Heart left ventricle (tissue), 16 donors: Measurements from ENCODE around the gene CCSER2. TPM values are rescaled to one million over a fixed set of nuclear protein-coding genes. Genes with fewer than 3 reads are reported as not detected.
A peak's percentile ranks its signal among the peaks of the same experiment; 100 is the strongest.

Experiments
- ATAC-seq, 4 donors: fragments of 200-7000 bp; cut with Tn5 transposase; one replicate each; pipeline ENCODE4 v1.9.1; 2020 to 2022; ENCODE audit warnings: moderate library complexity in 4 of 4, mild to moderate bottlenecking in 3 of 4, moderate number of reproducible peaks in 1 of 4
- DNase-seq, 5 donors: peaks; one replicate each; pipeline ENCODE4 v3.0.0-alpha.2; 2020
- H3K27ac ChIP-seq, 12 donors: fragments of 200-600 bp; sonication (generic) in 4 of 12; one replicate each; pipeline versions ENCODE4 v1.5.0 to v1.8.0; 2016 to 2022; ENCODE audit warnings: mild to moderate bottlenecking in 2 of 12
- H3K27me3 ChIP-seq, 9 donors: fragments of 200-600 bp; sonication (generic) in 2 of 9; one replicate each; pipeline versions ENCODE4 v1.5.1 to v1.8.0; 2016 to 2022; ENCODE audit warnings: mild to moderate bottlenecking in 3 of 9
- H3K36me3 ChIP-seq, 9 donors: fragments of 200-600 bp; sonication (generic) in 2 of 9; one replicate each; pipeline versions ENCODE4 v1.5.0 to v1.8.0; 2018 to 2022; ENCODE audit warnings: mild to moderate bottlenecking in 2 of 9
- H3K4me1 ChIP-seq, 12 donors: fragments of 200-600 bp; sonication (generic) in 4 of 12; one replicate each; pipeline versions ENCODE4 v1.5.0 to v1.8.0; 2016 to 2022; ENCODE audit warnings: mild to moderate bottlenecking in 3 of 12
- H3K4me3 ChIP-seq, 12 donors: fragments of 200-600 bp; sonication (generic) in 4 of 12; one replicate each; pipeline versions ENCODE4 v1.5.0 to v1.8.0; 2017 to 2022; ENCODE audit warnings: mild to moderate bottlenecking in 9 of 12, moderate library complexity in 4 of 12
- H3K9me3 ChIP-seq, 12 donors: fragments of 200-600 bp; sonication (generic) in 4 of 12; one replicate each; pipeline versions ENCODE4 v1.5.0 to v1.8.0; 2016 to 2022; ENCODE audit warnings: mild to moderate bottlenecking in 1 of 12
- POLR2A ChIP-seq, 2 donors: fragments of 450-650 bp; IDR thresholded peaks; one replicate each; pipeline ENCODE4 v1.6.1; 2017; ENCODE audit warnings: antibody characterized with exemption in 2 of 2, mild to moderate bottlenecking in 2 of 2, moderate library complexity in 2 of 2
- WGBS, 4 donors: extraction: QIAGEN DNeasy Blood & Tissue Kit in 2 of 4; methylation state at CpG; one replicate each; pipeline versions ENCODE4 v1.1.5 to v1.1.7; 2013 to 2018; 5-methylcytosine and 5-hydroxymethylcytosine counted together
- intact Hi-C, 10 donors: fragments of 100-400 bp; cut with DNase I; formaldehyde crosslinking; loops; one replicate each; pipeline versions ENCODE4 v1.11.1 to v1.14.2; 2022
- polyA plus RNA-seq, 2 donors: library from polyadenylated mRNA; stranded (reverse); fragments of 200-250 nt; gene quantifications; one replicate each; pipeline ENCODE4 v1.2.3, GENCODE V29; 2013
- total RNA-seq, 9 donors: library from RNA; depleted of rRNA in 2 of 9; stranded (reverse); fragments of >200 nt in 2 of 9; fragmentation: NEBNext Ultra II Directional in 3 of 9; extraction: Animal tissue kit (Norgen Biotek cat#: 25700) in 3 of 9; gene quantifications; one replicate each; pipeline versions ENCODE4 v1.1.0 to v1.2.4, GENCODE V29; 2016 to 2023
- TF ChIP-seq, protein P1 (sequence below), 12 donors: fragments of 200-600 bp; sonication (generic) in 4 of 12; IDR thresholded peaks; one replicate each; pipeline versions ENCODE4 v1.5.0 to v1.8.0; 2018 to 2022; ENCODE audit warnings: antibody characterized with exemption in 12 of 12, mild to moderate bottlenecking in 5 of 12
- donor health status: ischemic (EF 13 %, LVEDD 7.1; RV severe dilation, severe dysfunction).
- donor health status: healthy with polysubstance abuse.
- donor health status: DM: no; HTN: yes; CAD: no.
- donor health status: DM: no; HTN: no; CAD: no.
- donor health status: ischemic (EF 25% LVEDD 6.9; RV normal size, moderate dysfunction).
- donor health status: ischemic (EF 25% LVEDD 5.7; RV mildly dilated, moderate dysfunction).
- donor health status: healthy.
- donor health status: DM: yes; HTN: yes; CAD: no.
- donor health status: ischemic (EF 35%, LVEDD 5.7; RV mildly dilated, moderate dysfunction).
- donor health status: nonischemic (EF 11% LVEDD 7.7; RV severe dilation, severe dysfunction).
- donor health status: DM: yes; HTN: yes; CAD: no.
- donor health status: PGD.
- donor health status: ischemic (EF 29% LVEDD 5.4; RV normal size, mild dysfunction).
- donor health status: nonischemic (EF 23%, LVEDD 6.1; RV moderate dilation, normal function).

Gene CCSER2
- total and polyA plus RNA-seq, 11 donors = 32.4 to 244 (median 159) TPM

DNA sequence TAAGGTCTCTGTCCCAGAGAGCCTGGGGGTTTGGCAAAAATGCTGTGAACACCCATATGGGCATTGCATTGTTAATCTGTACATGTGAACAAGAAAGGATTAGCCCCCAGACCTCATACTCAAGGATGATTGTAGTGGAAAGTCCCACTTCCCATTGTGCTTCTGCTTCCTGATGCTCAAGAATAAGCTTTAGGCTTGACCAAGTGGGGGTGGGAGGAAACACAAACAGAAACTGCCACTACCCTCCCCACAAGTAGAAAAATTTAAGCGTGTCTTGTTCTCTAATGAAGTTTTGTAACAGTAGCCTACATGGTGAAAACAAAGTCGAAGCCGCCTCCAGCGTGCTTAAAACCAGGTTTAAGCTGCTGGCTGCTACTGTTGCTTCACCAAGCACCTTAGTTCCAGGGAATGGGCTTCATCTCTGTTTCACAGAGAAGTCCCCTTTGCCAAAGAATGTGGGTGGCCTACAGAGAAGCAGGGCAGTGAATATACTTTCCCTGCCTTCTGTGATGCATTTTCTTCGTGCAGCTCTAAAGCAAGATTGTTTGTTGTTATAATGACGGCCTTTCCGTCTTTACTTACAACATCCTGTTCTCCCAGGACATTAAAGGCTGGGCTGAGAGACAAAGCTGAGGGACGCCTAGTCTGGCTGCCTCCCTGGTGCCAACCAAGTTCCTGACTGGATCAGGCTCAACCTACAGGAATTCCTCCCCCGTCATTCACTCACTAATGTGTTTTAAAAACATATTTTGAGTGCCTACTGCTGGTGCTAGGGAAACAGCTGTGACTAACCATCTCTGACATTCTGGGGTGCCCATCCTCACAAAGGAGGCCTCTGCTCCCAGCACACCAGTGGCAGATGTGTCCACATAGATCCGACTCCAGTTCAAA lies 32.1 kb upstream of the CCSER2 start:
- 53 to 59% (median 54%) methylated on average over 10 of the region's 10 CpGs for WGBS, 4 donors

GRCh38 chr10:84298057-84298456 lies 30.3 kb upstream of the CCSER2 start:
- no peaks in the 10 kb centered on the region for H3K36me3 ChIP-seq
- intact Hi-C loops = no loop called here
- no peak overlapping the region for H3K4me3 ChIP-seq
- H3K4me1 ChIP-seq = peaks cover 0 to 17% (median 7%) of the 10 kb centered on the region in 12 donors
- WGBS, 4 donors = 55 to 69% (median 59%) methylated on average over 3 of the region's 3 CpGs
- H3K9me3 ChIP-seq = no peaks in the 10 kb centered on the region
- ATAC-seq = no peak
- H3K27ac ChIP-seq = peak overlapping the region in 2 of 12 donors; percentile 14 to 26
- no peak for TF ChIP-seq POLR2A (IDR thresholded peaks at IDR 0.05)
- TF ChIP-seq, protein P1, sequence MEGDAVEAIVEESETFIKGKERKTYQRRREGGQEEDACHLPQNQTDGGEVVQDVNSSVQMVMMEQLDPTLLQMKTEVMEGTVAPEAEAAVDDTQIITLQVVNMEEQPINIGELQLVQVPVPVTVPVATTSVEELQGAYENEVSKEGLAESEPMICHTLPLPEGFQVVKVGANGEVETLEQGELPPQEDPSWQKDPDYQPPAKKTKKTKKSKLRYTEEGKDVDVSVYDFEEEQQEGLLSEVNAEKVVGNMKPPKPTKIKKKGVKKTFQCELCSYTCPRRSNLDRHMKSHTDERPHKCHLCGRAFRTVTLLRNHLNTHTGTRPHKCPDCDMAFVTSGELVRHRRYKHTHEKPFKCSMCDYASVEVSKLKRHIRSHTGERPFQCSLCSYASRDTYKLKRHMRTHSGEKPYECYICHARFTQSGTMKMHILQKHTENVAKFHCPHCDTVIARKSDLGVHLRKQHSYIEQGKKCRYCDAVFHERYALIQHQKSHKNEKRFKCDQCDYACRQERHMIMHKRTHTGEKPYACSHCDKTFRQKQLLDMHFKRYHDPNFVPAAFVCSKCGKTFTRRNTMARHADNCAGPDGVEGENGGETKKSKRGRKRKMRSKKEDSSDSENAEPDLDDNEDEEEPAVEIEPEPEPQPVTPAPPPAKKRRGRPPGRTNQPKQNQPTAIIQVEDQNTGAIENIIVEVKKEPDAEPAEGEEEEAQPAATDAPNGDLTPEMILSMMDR (IDR thresholded peaks at IDR 0.05) = no peak
- no peaks in the 10 kb centered on the region for H3K27me3 ChIP-seq
- no peak for DNase-seq

More for the DNA sequence above, 32.1 kb upstream of the CCSER2 start:
- no peak for TF ChIP-seq POLR2A (IDR thresholded peaks at IDR 0.05)
- TF ChIP-seq, protein P1 (IDR thresholded peaks at IDR 0.05) = no peak
- H3K27me3 ChIP-seq = no peaks in the 10 kb centered on the region
- H3K36me3 ChIP-seq = no peaks in the 10 kb centered on the region
- H3K4me3 ChIP-seq = no peak overlapping the region
- intact Hi-C loops = no loop called here
- H3K4me1 ChIP-seq = peaks cover 0 to 17% (median 7%) of the 10 kb centered on the region in 12 donors
- peak overlapping the region in 10 of 12 donors; percentile 1 to 68 (median 58) for H3K27ac ChIP-seq
- ATAC-seq = peak in 3 of 4 donors; percentile 47 to 81 (median 61)
- peak in 1 of 5 donors; percentile 31 for DNase-seq
- H3K9me3 ChIP-seq = no peaks in the 10 kb centered on the region

GRCh38 chr10:84302223-84302622 lies 26.2 kb upstream of the CCSER2 start:
- ATAC-seq (no peak), DNase-seq (no peak)
- 58 to 72% (median 64%) methylated on average over 2 of the region's 2 CpGs for whole genome bisulfite sequencing, 4 donors
- no peak for TF ChIP-seq POLR2A (IDR thresholded peaks at IDR 0.05)
- TF ChIP-seq, protein P1 (IDR thresholded peaks at IDR 0.05) = no peak
- Histone ChIP-seq H3K27me3 (peaks cover 0 to 11% (median 0%) of the 10 kb centered on the region in 9 donors), H3K27ac (no peak overlapping the region), H3K4me1 (peaks cover 0 to 4% (median 0%) of the 10 kb centered on the region in 12 donors), H3K9me3 (no peaks in the 10 kb centered on the region), H3K4me3 (no peak overlapping the region), H3K36me3 (no peaks in the 10 kb centered on the region)
- intact Hi-C loops = no loop called here

GRCh38 chr10:84306751-84307384 lies 21.5 kb upstream of the CCSER2 start:
- TF ChIP-seq POLR2A (IDR thresholded peaks at IDR 0.05) = no peak
- TF ChIP-seq, protein P1 (IDR thresholded peaks at IDR 0.05) = no peak
- WGBS, 4 donors = 83 to 87% (median 85%) methylated on average over 4 of the region's 4 CpGs
- Histone ChIP-seq H3K4me1 (peaks cover 0 to 27% (median 8%) of the 10 kb centered on the region in 12 donors), H3K27me3 (peaks cover 0 to 11% (median 0%) of the 10 kb centered on the region in 9 donors), H3K36me3 (no peaks in the 10 kb centered on the region), H3K9me3 (no peaks in the 10 kb centered on the region), H3K27ac (no peak overlapping the region), H3K4me3 (no peak overlapping the region)
- intact Hi-C loops = no loop called here
- ATAC-seq (no peak), DNase-seq (no peak)
